Inflammatory macrophage treated with lipopolysaccharide for 4 hours (primary cell): ENCODE results near the gene EXOC2.
"Not testable (repeated sequence)": the region's sequence is repeated elsewhere in the genome, so short reads cannot be mapped to it uniquely, and the experiment has no call there.

Source experiments
- DNase-seq: peaks from one replicate; pipeline ENCODE4 v3.0.0-alpha.2; 2020

The EXOC2 gene

GRCh38 chr6:570825-571224 is 122.1 kb downstream of the EXOC2 start:
- no peak for DNase-seq

- no peak for DNase-seq
Observed at GRCh38 chr6:568954-569523, 123.9 kb downstream of the EXOC2 start.

GRCh38 chr6:568085-568484 is 124.9 kb downstream of the EXOC2 start:
- no peak for DNase-seq

- no peak for DNase-seq
Observed at GRCh38 chr6:563863-564262, 129.1 kb downstream of the EXOC2 start.

- no peak for DNase-seq
Observed at GRCh38 chr6:562052-562676, 130.8 kb downstream of the EXOC2 start.

- DNase-seq, result not testable (repeated sequence)
Observed at GRCh38 chr6:561335-561734, 131.6 kb downstream of the EXOC2 start.

GRCh38 chr6:558959-559358 is 134.0 kb downstream of the EXOC2 start:
- DNase-seq, result no peak

GRCh38 chr6:558089-558488 is 134.8 kb downstream of the EXOC2 start:
- DNase-seq, result peak; percentile 15

- DNase-seq, result no peak
Observed at GRCh38 chr6:551829-552350, 141.0 kb downstream of the EXOC2 start.

- DNase-seq, result no peak
Observed at GRCh38 chr6:551405-551804, 141.5 kb downstream of the EXOC2 start.

- no peak for DNase-seq
Observed at GRCh38 chr6:549906-550305, 143.0 kb downstream of the EXOC2 start.

GRCh38 chr6:548517-548916 is 144.4 kb downstream of the EXOC2 start:
- DNase-seq, result no peak

GRCh38 chr6:548091-548490 is 144.8 kb downstream of the EXOC2 start:
- no peak for DNase-seq

GRCh38 chr6:540490-540889 is 152.4 kb downstream of the EXOC2 start:
- DNase-seq, result no peak

- no peak for DNase-seq
Observed at GRCh38 chr6:537114-537513, 155.8 kb downstream of the EXOC2 start.

- no peak for DNase-seq
Observed at GRCh38 chr6:530425-530824, 162.5 kb downstream of the EXOC2 start.

GRCh38 chr6:528989-529388 is 163.9 kb downstream of the EXOC2 start:
- DNase-seq, result no peak

GRCh38 chr6:527989-528673 is 164.8 kb downstream of the EXOC2 start:
- no peak for DNase-seq

- DNase-seq, result no peak
Observed at GRCh38 chr6:524803-525202, 168.1 kb downstream of the EXOC2 start.

GRCh38 chr6:520820-521219 is 172.1 kb downstream of the EXOC2 start:
- DNase-seq, result no peak

- DNase-seq, result no peak
Observed at GRCh38 chr6:518218-518617, 174.7 kb downstream of the EXOC2 start.

GRCh38 chr6:516213-516612 is 176.7 kb downstream of the EXOC2 start:
- DNase-seq, result no peak

- DNase-seq, result no peak
Observed at GRCh38 chr6:515267-515666, 177.7 kb downstream of the EXOC2 start.

- DNase-seq, result no peak
Observed at GRCh38 chr6:514396-514978, 178.5 kb downstream of the EXOC2 start.
